SIG-M5 treated with dmso at 0.1 percent for 504 hours (cell line): Measurements from ENCODE around the gene BNIP1.

ENCODE experiments used
- DNase-seq: peaks from one replicate; lab custom pipeline; 2025; ENCODE audit not compliant: unreplicated experiment; lab: John Stamatoyannopoulos, UW

BNIP1 gene

GRCh38 chr5:173210877-173211276 is 66.5 kb downstream of the BNIP1 start:
- no peak for DNase-seq

GRCh38 chr5:173211284-173211683 is 67.0 kb downstream of the BNIP1 start:
- DNase-seq = no peak

- DNase-seq = no peak
Measured at GRCh38 chr5:173213236-173213933, 69.1 kb downstream of the BNIP1 start.
